Stomach smooth muscle (tissue), 2 donors: ENCODE results near the gene CCDC85C.

Experiments used
- H3K27ac ChIP-seq: one replicate; pipeline ENCODE4 v1.7.0; 2013; ENCODE audit warnings: mild to moderate bottlenecking, low read length, inconsistent platforms
- H3K27me3 ChIP-seq, 2 donors: one replicate each; pipeline ENCODE4 v1.7.0; 2013; ENCODE audit warnings: low read length in 2 of 2; ENCODE audit not compliant: insufficient read depth in 2 of 2, control insufficient read depth in 1 of 2
- H3K36me3 ChIP-seq, 2 donors: one replicate each; pipeline ENCODE4 v1.7.0; 2013; ENCODE audit warnings: low read length in 2 of 2; ENCODE audit not compliant: control insufficient read depth in 2 of 2, insufficient read depth in 2 of 2
- H3K4me1 ChIP-seq: one replicate; pipeline ENCODE4 v1.7.0; 2013; ENCODE audit warnings: low read length; ENCODE audit not compliant: control insufficient read depth, insufficient read depth
- H3K4me3 ChIP-seq, 2 donors: one replicate each; pipeline ENCODE4 v1.7.0; 2013; ENCODE audit warnings: low read length in 2 of 2
- H3K9ac ChIP-seq, 2 donors: one replicate each; pipeline ENCODE4 v1.7.0; 2013; ENCODE audit warnings: low read length in 2 of 2, mild to moderate bottlenecking in 1 of 2
- H3K9me3 ChIP-seq, 2 donors: one replicate each; pipeline ENCODE4 v1.7.0; 2013; ENCODE audit warnings: low read length in 2 of 2; ENCODE audit not compliant: control insufficient read depth in 2 of 2
- donor health status: healthy.
- donor health status: Pancreatic carcinoma.

The CCDC85C gene

GRCh38 chr14:99535448-99535847 lies 68.6 kb downstream of the CCDC85C start:
- Histone ChIP-seq H3K4me3 (peak overlapping the region in 1 of 2 donors; percentile 8), H3K9ac (no peak overlapping the region), H3K27ac (peak overlapping the region; percentile 62), H3K9me3 (no peaks in the 10 kb centered on the region), H3K4me1 (peaks cover 68% of the 10 kb centered on the region), H3K27me3 (no peaks in the 10 kb centered on the region), H3K36me3 (no peaks in the 10 kb centered on the region)

GRCh38 chr14:99534863-99535262 lies 69.1 kb downstream of the CCDC85C start:
- Histone ChIP-seq H3K4me1 (peaks cover 68% of the 10 kb centered on the region), H3K27ac (peak overlapping the region; percentile 62), H3K4me3 (no peak overlapping the region)

GRCh38 chr14:99534333-99534732 lies 69.7 kb downstream of the CCDC85C start:
- H3K4me1 ChIP-seq = peaks cover 70% of the 10 kb centered on the region
- H3K27ac ChIP-seq = peak overlapping the region; percentile 62
- H3K4me3 ChIP-seq = no peak overlapping the region
- H3K36me3 ChIP-seq = no peaks in the 10 kb centered on the region
- H3K9me3 ChIP-seq = no peaks in the 10 kb centered on the region
- H3K27me3 ChIP-seq = no peaks in the 10 kb centered on the region
- no peak overlapping the region for H3K9ac ChIP-seq

More at GRCh38 chr14:99534863-99535262, 69.1 kb downstream of the CCDC85C start:
- Histone ChIP-seq H3K9ac (no peak overlapping the region), H3K9me3 (no peaks in the 10 kb centered on the region), H3K36me3 (no peaks in the 10 kb centered on the region), H3K27me3 (no peaks in the 10 kb centered on the region)

GRCh38 chr14:99532310-99532709 lies 71.7 kb downstream of the CCDC85C start:
- H3K27ac ChIP-seq = no peak overlapping the region
- H3K9me3 ChIP-seq = no peaks in the 10 kb centered on the region
- no peak overlapping the region for H3K4me3 ChIP-seq
- H3K36me3 ChIP-seq = no peaks in the 10 kb centered on the region
- H3K9ac ChIP-seq = no peak overlapping the region
- H3K27me3 ChIP-seq = no peaks in the 10 kb centered on the region
- H3K4me1 ChIP-seq = peaks cover 54% of the 10 kb centered on the region

GRCh38 chr14:99531251-99532096 lies 72.5 kb downstream of the CCDC85C start:
- Histone ChIP-seq H3K4me3 (no peak overlapping the region), H3K4me1 (peaks cover 50% of the 10 kb centered on the region)

GRCh38 chr14:99530407-99531155 lies 73.4 kb downstream of the CCDC85C start:
- Histone ChIP-seq H3K4me3 (no peak overlapping the region), H3K27me3 (no peaks in the 10 kb centered on the region), H3K27ac (no peak overlapping the region), H3K36me3 (peaks cover 0 to 2% of the 10 kb centered on the region in 2 donors), H3K9me3 (no peaks in the 10 kb centered on the region), H3K4me1 (peaks cover 41% of the 10 kb centered on the region), H3K9ac (no peak overlapping the region)

More at GRCh38 chr14:99531251-99532096, 72.5 kb downstream of the CCDC85C start:
- Histone ChIP-seq H3K9me3 (no peaks in the 10 kb centered on the region), H3K27ac (no peak overlapping the region), H3K9ac (no peak overlapping the region), H3K36me3 (peaks cover 0 to 2% of the 10 kb centered on the region in 2 donors), H3K27me3 (no peaks in the 10 kb centered on the region)

- H3K36me3 ChIP-seq = peaks cover 0 to 2% of the 10 kb centered on the region in 2 donors
- H3K9me3 ChIP-seq = no peaks in the 10 kb centered on the region
- H3K4me1 ChIP-seq = peaks cover 41% of the 10 kb centered on the region
- no peak overlapping the region for H3K4me3 ChIP-seq
- no peak overlapping the region for H3K9ac ChIP-seq
- H3K27ac ChIP-seq = no peak overlapping the region
- no peaks in the 10 kb centered on the region for H3K27me3 ChIP-seq
These were observed 74.1 kb downstream of the CCDC85C start for GRCh38 chr14:99529899-99530298.

- Histone ChIP-seq H3K4me3 (no peak overlapping the region), H3K27me3 (no peaks in the 10 kb centered on the region), H3K27ac (no peak overlapping the region), H3K9ac (no peak overlapping the region), H3K36me3 (peaks cover 0 to 2% of the 10 kb centered on the region in 2 donors), H3K4me1 (peaks cover 53% of the 10 kb centered on the region), H3K9me3 (no peaks in the 10 kb centered on the region)
These were observed 76.5 kb downstream of the CCDC85C start for GRCh38 chr14:99527427-99528076.

- H3K9ac ChIP-seq = peak overlapping the region in 1 of 2 donors; percentile 13
- H3K4me1 ChIP-seq = peaks cover 58% of the 10 kb centered on the region
- H3K4me3 ChIP-seq = no peak overlapping the region
- H3K27ac ChIP-seq = no peak overlapping the region
- H3K9me3 ChIP-seq = no peaks in the 10 kb centered on the region
- no peaks in the 10 kb centered on the region for H3K27me3 ChIP-seq
- peaks cover 0 to 2% of the 10 kb centered on the region in 2 donors for H3K36me3 ChIP-seq
These were observed 77.0 kb downstream of the CCDC85C start for GRCh38 chr14:99527026-99527425.

- Histone ChIP-seq H3K4me3 (no peak overlapping the region), H3K9me3 (no peaks in the 10 kb centered on the region), H3K4me1 (peaks cover 59% of the 10 kb centered on the region), H3K27me3 (no peaks in the 10 kb centered on the region), H3K36me3 (peaks cover 0 to 4% of the 10 kb centered on the region in 2 donors), H3K27ac (peak overlapping the region; percentile 18), H3K9ac (no peak overlapping the region)
These were observed 78.3 kb downstream of the CCDC85C start for GRCh38 chr14:99525699-99526080.
